ENCODE results near the gene PIGN. TPM values are rescaled to one million over a fixed set of nuclear protein-coding genes. Genes with fewer than 3 reads are reported as not detected.

The PIGN gene
- total and polyA plus RNA-seq, 8 donors, result 2.0 to 113 (median 23.8) TPM

DNA sequence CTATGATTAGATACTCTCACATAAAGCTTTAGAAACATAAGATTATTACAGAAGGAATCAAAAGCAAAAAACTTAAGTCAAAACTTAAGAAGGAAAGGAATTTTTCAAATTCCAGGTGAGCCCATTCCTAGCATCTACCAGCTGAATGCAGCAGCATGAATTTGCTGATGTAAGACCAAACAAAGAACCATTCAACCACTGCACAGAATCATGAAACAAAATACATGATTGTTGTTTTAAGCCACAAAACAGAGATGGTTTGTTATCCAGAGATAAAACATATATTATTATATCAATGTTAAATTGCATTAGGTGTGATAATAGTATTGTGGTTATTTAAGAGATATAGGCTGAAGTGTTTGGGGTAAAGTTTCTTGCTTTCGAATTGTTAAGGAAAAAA lies 29.0 kb downstream of the PIGN start:
- no peak overlapping the region for H3K27ac ChIP-seq
- H3K36me3 ChIP-seq, result peaks cover 5 to 56% (median 49%) of the 10 kb centered on the region in 4 donors
- H3K27me3 ChIP-seq, result no peaks in the 10 kb centered on the region
- H3K4me1 ChIP-seq, result peaks cover 0 to 9% (median 4%) of the 10 kb centered on the region in 4 donors
- WGBS, 5 donors, result 65 to 85% (median 75%) methylated on average over 1 of the region's 1 CpG
- DNase-seq, result no peak
- intact Hi-C loops (cut with DNase I; ENCODE audit: low total_unique reads), result no loop called here
- no peaks in the 10 kb centered on the region for H3K9me3 ChIP-seq
- TF ChIP-seq, protein P1, sequence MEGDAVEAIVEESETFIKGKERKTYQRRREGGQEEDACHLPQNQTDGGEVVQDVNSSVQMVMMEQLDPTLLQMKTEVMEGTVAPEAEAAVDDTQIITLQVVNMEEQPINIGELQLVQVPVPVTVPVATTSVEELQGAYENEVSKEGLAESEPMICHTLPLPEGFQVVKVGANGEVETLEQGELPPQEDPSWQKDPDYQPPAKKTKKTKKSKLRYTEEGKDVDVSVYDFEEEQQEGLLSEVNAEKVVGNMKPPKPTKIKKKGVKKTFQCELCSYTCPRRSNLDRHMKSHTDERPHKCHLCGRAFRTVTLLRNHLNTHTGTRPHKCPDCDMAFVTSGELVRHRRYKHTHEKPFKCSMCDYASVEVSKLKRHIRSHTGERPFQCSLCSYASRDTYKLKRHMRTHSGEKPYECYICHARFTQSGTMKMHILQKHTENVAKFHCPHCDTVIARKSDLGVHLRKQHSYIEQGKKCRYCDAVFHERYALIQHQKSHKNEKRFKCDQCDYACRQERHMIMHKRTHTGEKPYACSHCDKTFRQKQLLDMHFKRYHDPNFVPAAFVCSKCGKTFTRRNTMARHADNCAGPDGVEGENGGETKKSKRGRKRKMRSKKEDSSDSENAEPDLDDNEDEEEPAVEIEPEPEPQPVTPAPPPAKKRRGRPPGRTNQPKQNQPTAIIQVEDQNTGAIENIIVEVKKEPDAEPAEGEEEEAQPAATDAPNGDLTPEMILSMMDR (IDR thresholded peaks at IDR 0.05), result no peak
- TF ChIP-seq POLR2AphosphoS5 (IDR thresholded peaks at IDR 0.05) (no peak), EP300 (IDR thresholded peaks at IDR 0.05) (no peak), POLR2A (IDR thresholded peaks at IDR 0.05) (no peak)
- H3K4me3 ChIP-seq, result no peak overlapping the region

DNA sequence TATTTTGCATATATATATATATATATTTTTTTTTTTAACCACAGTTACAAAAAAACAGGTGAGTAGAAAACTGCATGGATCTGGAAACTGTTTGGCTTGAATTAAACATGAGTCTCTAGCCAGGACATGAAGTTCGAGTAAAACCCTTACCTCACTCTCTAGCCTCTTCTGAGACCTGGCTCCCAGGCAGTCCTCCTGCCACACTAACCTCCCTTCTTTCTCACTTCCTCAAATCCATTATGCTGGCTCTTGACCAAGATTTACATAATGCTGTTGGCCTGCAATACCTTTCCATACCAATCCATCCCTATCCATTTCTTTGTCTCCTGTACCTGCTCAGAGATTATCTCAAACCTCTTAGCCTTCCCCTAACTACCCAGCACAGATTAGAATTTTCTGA lies 34.0 kb downstream of the PIGN start:
- no peak overlapping the region for H3K27ac ChIP-seq
- TF ChIP-seq POLR2A (IDR thresholded peaks at IDR 0.05), result no peak
- TF ChIP-seq POLR2AphosphoS5 (IDR thresholded peaks at IDR 0.05), result no peak
- TF ChIP-seq, protein P1 (IDR thresholded peaks at IDR 0.05), result no peak
- TF ChIP-seq EP300 (IDR thresholded peaks at IDR 0.05), result no peak
- H3K9me3 ChIP-seq, result no peaks in the 10 kb centered on the region

DNA sequence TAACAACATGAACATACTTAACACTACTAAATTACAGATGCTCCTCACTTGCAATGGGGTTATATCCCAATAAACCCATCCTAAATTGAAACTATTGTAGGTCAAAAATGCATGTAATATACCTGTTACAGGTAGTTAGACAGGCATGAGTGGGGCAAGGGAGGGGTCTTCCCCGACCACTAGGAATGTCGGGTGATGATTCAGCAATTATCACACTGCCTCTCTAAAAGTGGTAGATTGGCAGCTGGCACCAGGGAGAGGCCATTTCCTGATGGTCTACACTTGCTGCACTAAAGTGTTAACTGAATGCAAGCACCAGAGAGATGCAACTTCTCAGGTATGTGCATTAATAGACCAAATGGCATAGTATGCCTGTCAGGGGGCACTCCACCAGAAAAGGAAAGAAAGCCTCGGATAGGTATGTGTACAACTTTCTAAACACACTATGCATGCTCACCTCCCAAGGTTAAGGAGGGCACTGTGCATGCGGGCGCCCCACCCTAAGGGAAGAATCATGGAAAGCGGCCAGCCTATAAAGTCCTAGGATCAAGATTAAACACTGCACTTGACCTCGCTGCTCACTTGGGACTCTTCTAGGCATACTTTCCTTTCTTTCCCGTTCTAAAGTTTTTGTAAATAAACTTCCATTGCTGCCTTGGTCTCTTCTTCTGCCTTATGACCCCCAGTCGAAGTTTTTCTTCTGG lies 35.6 kb downstream of the PIGN start:
- Histone ChIP-seq H3K9me3 (no peaks in the 10 kb centered on the region), H3K27me3 (no peaks in the 10 kb centered on the region), H3K4me1 (no peaks in the 10 kb centered on the region), H3K4me3 (no peak overlapping the region), H3K27ac (no peak overlapping the region), H3K36me3 (peaks cover 0 to 36% (median 25%) of the 10 kb centered on the region in 4 donors)
- TF ChIP-seq, protein P1 (IDR thresholded peaks at IDR 0.05), result no peak
- TF ChIP-seq POLR2A (IDR thresholded peaks at IDR 0.05) (no peak), EP300 (IDR thresholded peaks at IDR 0.05) (no peak), POLR2AphosphoS5 (IDR thresholded peaks at IDR 0.05) (no peak)
- no peak for DNase-seq
- 72 to 88% (median 84%) methylated on average over 9 of the region's 9 CpGs for WGBS, 5 donors
- intact Hi-C loops (cut with DNase I; ENCODE audit: low total_unique reads), result no loop called here

More for the DNA sequence above, 34.0 kb downstream of the PIGN start:
- 90 to 100% (median 96%) methylated on average over 1 of the region's 1 CpG for WGBS, 5 donors
- Histone ChIP-seq H3K27me3 (no peaks in the 10 kb centered on the region), H3K36me3 (peaks cover 0 to 43% (median 35%) of the 10 kb centered on the region in 4 donors), H3K4me1 (peaks cover 0 to 8% (median 3%) of the 10 kb centered on the region in 4 donors), H3K4me3 (no peak overlapping the region)
- no peak for DNase-seq
- intact Hi-C loops (cut with DNase I; ENCODE audit: low total_unique reads), result no loop called here

DNA sequence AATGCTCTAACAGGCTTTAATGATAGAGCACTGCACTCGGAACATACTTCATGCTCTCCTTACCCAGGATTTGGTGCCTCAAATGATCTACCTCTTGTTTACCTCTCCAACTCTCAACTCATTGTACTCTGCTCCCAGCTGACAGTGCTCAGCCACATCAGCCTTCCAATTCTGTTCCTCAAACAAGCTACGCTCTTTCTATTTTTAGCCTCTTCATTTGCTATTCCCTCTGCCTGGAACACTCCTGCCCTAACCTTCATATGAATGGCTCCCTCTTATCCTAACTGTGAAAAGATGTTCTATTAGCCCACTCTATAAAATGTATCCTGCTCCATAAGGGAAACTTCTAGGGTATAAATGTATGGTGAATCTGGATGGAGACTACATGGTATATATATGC lies 42.5 kb downstream of the PIGN start:
- H3K9me3 ChIP-seq, result no peaks in the 10 kb centered on the region
- no peaks in the 10 kb centered on the region for H3K27me3 ChIP-seq
- WGBS, 5 donors, result 75 to 94% (median 85%) methylated on average over 2 of the region's 2 CpGs
- no peak for DNase-seq
- H3K4me3 ChIP-seq, result no peak overlapping the region
- no peaks in the 10 kb centered on the region for H3K4me1 ChIP-seq
- H3K36me3 ChIP-seq, result peaks cover 0 to 55% (median 43%) of the 10 kb centered on the region in 4 donors
- no peak for TF ChIP-seq POLR2A (IDR thresholded peaks at IDR 0.05)
- TF ChIP-seq, protein P1 (IDR thresholded peaks at IDR 0.05), result no peak
- no peak for TF ChIP-seq POLR2AphosphoS5 (IDR thresholded peaks at IDR 0.05)
- no peak for TF ChIP-seq EP300 (IDR thresholded peaks at IDR 0.05)
- H3K27ac ChIP-seq, result no peak overlapping the region
- intact Hi-C loops (cut with DNase I; ENCODE audit: low total_unique reads), result no loop called here
